Osteocyte (in vitro differentiated cells): ENCODE measurements around the gene VSX2. TPM values are rescaled to one million over a fixed set of nuclear protein-coding genes. Genes with fewer than 3 reads are reported as not detected.

ENCODE experiments used
- DNase-seq: peaks from one replicate; pipeline ENCODE4 v3.0.0; 2021; ENCODE audit warnings: mixed read lengths; ENCODE audit not compliant: unreplicated experiment; ENCODE audit errors: extremely low spot score
- H3K27ac Mint-ChIP-seq: one replicate; pipeline ENCODE4 v1.8.0; 2021; ENCODE audit warnings: mild to moderate bottlenecking, mixed read lengths; ENCODE audit not compliant: unreplicated experiment
- H3K27me3 Mint-ChIP-seq: one replicate; pipeline ENCODE4 v1.8.0; 2021; ENCODE audit warnings: mixed read lengths; ENCODE audit not compliant: unreplicated experiment
- H3K36me3 Mint-ChIP-seq: one replicate; pipeline ENCODE4 v1.8.0; 2021; ENCODE audit warnings: mixed read lengths; ENCODE audit not compliant: unreplicated experiment
- H3K4me1 Mint-ChIP-seq: one replicate; pipeline ENCODE4 v1.8.0; 2021; ENCODE audit warnings: mixed read lengths; ENCODE audit not compliant: unreplicated experiment
- H3K4me3 Mint-ChIP-seq: one replicate; pipeline ENCODE4 v1.8.0; 2021; ENCODE audit warnings: mild to moderate bottlenecking, moderate library complexity, mixed read lengths; ENCODE audit not compliant: unreplicated experiment
- H3K9me3 Mint-ChIP-seq: one replicate; pipeline ENCODE4 v1.8.0; 2021; ENCODE audit warnings: mixed read lengths; ENCODE audit not compliant: unreplicated experiment
- CTCF ChIP-seq: fragments of 200-600 bp; sonication (generic); IDR thresholded peaks from 2 replicates; pipeline ENCODE4 v1.5.0; 2021; ENCODE audit warnings: antibody characterized with exemption, mild to moderate bottlenecking, moderate library complexity
- total RNA-seq: library from RNA; stranded (reverse); gene quantifications from 2 replicates; pipeline ENCODE4 v1.2.1, GENCODE V29; 2021

The VSX2 gene
- total RNA-seq, 1 donor from 2014 or later, result not detected

GRCh38 chr14:74240794-74241651, 1.8 kb downstream of the VSX2 start:
- Mint-ChIP-seq H3K9me3 (no peaks in the 10 kb centered on the region), H3K27ac (no peak overlapping the region), H3K4me3 (no peak overlapping the region), H3K27me3 (peaks cover 87% of the 10 kb centered on the region), H3K36me3 (no peaks in the 10 kb centered on the region), H3K4me1 (peaks cover 17% of the 10 kb centered on the region)
- TF ChIP-seq CTCF, result no peak
- DNase-seq, result no peak

GRCh38 chr14:74241652-74242017, 2.4 kb downstream of the VSX2 start:
- Mint-ChIP-seq H3K36me3 (no peaks in the 10 kb centered on the region), H3K9me3 (no peaks in the 10 kb centered on the region), H3K4me1 (peaks cover 17% of the 10 kb centered on the region), H3K27me3 (peaks cover 90% of the 10 kb centered on the region), H3K4me3 (no peak overlapping the region), H3K27ac (no peak overlapping the region)
- no peak for TF ChIP-seq CTCF
- no peak for DNase-seq

- peaks cover 17% of the 10 kb centered on the region for H3K4me1 Mint-ChIP-seq
- H3K9me3 Mint-ChIP-seq, result no peaks in the 10 kb centered on the region
- H3K4me3 Mint-ChIP-seq, result no peak overlapping the region
- H3K27ac Mint-ChIP-seq, result no peak overlapping the region
- no peaks in the 10 kb centered on the region for H3K36me3 Mint-ChIP-seq
- H3K27me3 Mint-ChIP-seq, result peaks cover 91% of the 10 kb centered on the region
- no peak for TF ChIP-seq CTCF
- no peak for DNase-seq
Observed at GRCh38 chr14:74242021-74242779, 3.0 kb downstream of the VSX2 start.

GRCh38 chr14:74242780-74243042, 3.5 kb downstream of the VSX2 start:
- no peaks in the 10 kb centered on the region for H3K36me3 Mint-ChIP-seq
- no peak overlapping the region for H3K4me3 Mint-ChIP-seq
- no peaks in the 10 kb centered on the region for H3K9me3 Mint-ChIP-seq
- no peak for TF ChIP-seq CTCF
- DNase-seq, result no peak
- H3K4me1 Mint-ChIP-seq, result peaks cover 17% of the 10 kb centered on the region
- peaks cover 91% of the 10 kb centered on the region for H3K27me3 Mint-ChIP-seq
- H3K27ac Mint-ChIP-seq, result no peak overlapping the region

GRCh38 chr14:74243051-74243450, 3.8 kb downstream of the VSX2 start:
- no peak for DNase-seq
- Mint-ChIP-seq H3K36me3 (no peaks in the 10 kb centered on the region), H3K27me3 (peaks cover 91% of the 10 kb centered on the region), H3K27ac (no peak overlapping the region), H3K4me3 (no peak overlapping the region), H3K9me3 (no peaks in the 10 kb centered on the region), H3K4me1 (peaks cover 17% of the 10 kb centered on the region)
- TF ChIP-seq CTCF, result no peak
